ENCODE data around the gene SCGB1A1. TPM values are rescaled to one million over a fixed set of nuclear protein-coding genes. Genes with fewer than 3 reads are reported as not detected.
A peak's percentile ranks its signal among the peaks of the same experiment; 100 is the strongest.

SCGB1A1 gene
- polyA plus RNA-seq, 3 donors, result not detected

DNA sequence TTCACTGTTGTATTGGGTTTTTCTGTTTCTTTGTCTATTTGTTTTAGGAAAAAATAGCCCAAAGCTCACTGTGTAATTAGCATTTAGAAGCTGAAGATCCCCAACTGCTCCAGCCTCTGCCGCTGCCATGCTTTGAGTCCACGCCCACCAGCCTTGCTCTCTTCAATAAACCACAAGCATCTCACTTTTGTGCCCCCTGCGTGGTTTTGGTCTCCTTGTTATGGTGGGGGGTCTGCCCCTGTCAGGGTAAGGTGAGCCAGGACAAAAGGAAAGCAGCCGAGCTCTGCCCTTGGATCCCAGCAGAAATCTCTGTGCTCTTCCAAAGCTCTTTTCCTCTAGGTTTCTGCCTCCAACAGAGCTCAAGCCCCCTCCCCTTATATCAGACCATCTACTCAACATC is 4.2 kb downstream of the SCGB1A1 start:
- Histone ChIP-seq H3K27ac (ENCODE audit: low read depth in 1 of 2, low read length in 2 of 2) (no peak overlapping the region), H4K20me1 (ENCODE audit: insufficient read depth, low read length) (no peaks in the 10 kb centered on the region), H3K4me2 (replicated peaks; ENCODE audit: extremely low read depth, low read length, poor library complexity, severe bottlenecking) (no peak overlapping the region), H3K9me3 (replicated peaks in 1 of 2; ENCODE audit: control insufficient read depth in 1 of 2, insufficient read depth in 1 of 2, low read length in 2 of 2) (no peaks in the 10 kb centered on the region), H3K36me3 (replicated peaks in 1 of 2; ENCODE audit: control insufficient read depth in 1 of 2, insufficient read depth in 2 of 2, low read length in 2 of 2) (no peaks in the 10 kb centered on the region), H3K4me1 (ENCODE audit: control insufficient read depth in 1 of 2, insufficient read depth in 2 of 2, low read length in 2 of 2) (peaks cover 44 to 51% of the 10 kb centered on the region in 2 donors), H3K4me3 (replicated peaks in 1 of 3; ENCODE audit: low read depth in 2 of 3, low read length in 3 of 3) (no peak overlapping the region), H2AFZ (ENCODE audit: insufficient read depth, low read depth, low read length, poor library complexity, severe bottlenecking) (no peak overlapping the region), H3K27me3 (ENCODE audit: control insufficient read depth in 2 of 2, insufficient read depth in 2 of 2, low read length in 2 of 2) (no peaks in the 10 kb centered on the region), H3K79me2 (ENCODE audit: insufficient read depth, low read length) (peaks cover 31% of the 10 kb centered on the region), H3K9ac (ENCODE audit: insufficient read depth, low read length, poor library complexity, severe bottlenecking) (no peak overlapping the region)
- DNase-seq, result no peak
- H3K36me3 Mint-ChIP-seq, result peaks cover 2 to 25% of the 10 kb centered on the region in 2 donors
- peaks cover 65% of the 10 kb centered on the region for H3K4me1 Mint-ChIP-seq
- H3K27me3 Mint-ChIP-seq (ENCODE audit: low read depth in 3 of 3), result peaks cover 0 to 2% (median 2%) of the 10 kb centered on the region in 3 donors
- 83% methylated on average over 1 of the region's 4 CpGs for WGBS (ENCODE audit: insufficient coverage)
- intact Hi-C loops (cut with micrococcal nuclease), result loop anchor here (5.0 to 10.0 kb wide), 2 partner anchors 122 to 139 kb away; partner anchors contain the start of gene AHNAK (in 1 of the 2)
- no peaks in the 10 kb centered on the region for H3K9me3 Mint-ChIP-seq
- H3K4me3 Mint-ChIP-seq, result peak overlapping the region in 1 of 2 donors; percentile 35
- H3K27ac Mint-ChIP-seq, result peak overlapping the region in 5 of 7 donors; percentile 21 to 88 (median 52)
- TF ChIP-seq, protein P1, sequence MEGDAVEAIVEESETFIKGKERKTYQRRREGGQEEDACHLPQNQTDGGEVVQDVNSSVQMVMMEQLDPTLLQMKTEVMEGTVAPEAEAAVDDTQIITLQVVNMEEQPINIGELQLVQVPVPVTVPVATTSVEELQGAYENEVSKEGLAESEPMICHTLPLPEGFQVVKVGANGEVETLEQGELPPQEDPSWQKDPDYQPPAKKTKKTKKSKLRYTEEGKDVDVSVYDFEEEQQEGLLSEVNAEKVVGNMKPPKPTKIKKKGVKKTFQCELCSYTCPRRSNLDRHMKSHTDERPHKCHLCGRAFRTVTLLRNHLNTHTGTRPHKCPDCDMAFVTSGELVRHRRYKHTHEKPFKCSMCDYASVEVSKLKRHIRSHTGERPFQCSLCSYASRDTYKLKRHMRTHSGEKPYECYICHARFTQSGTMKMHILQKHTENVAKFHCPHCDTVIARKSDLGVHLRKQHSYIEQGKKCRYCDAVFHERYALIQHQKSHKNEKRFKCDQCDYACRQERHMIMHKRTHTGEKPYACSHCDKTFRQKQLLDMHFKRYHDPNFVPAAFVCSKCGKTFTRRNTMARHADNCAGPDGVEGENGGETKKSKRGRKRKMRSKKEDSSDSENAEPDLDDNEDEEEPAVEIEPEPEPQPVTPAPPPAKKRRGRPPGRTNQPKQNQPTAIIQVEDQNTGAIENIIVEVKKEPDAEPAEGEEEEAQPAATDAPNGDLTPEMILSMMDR (IDR thresholded peaks at IDR 0.05), result no peak

DNA sequence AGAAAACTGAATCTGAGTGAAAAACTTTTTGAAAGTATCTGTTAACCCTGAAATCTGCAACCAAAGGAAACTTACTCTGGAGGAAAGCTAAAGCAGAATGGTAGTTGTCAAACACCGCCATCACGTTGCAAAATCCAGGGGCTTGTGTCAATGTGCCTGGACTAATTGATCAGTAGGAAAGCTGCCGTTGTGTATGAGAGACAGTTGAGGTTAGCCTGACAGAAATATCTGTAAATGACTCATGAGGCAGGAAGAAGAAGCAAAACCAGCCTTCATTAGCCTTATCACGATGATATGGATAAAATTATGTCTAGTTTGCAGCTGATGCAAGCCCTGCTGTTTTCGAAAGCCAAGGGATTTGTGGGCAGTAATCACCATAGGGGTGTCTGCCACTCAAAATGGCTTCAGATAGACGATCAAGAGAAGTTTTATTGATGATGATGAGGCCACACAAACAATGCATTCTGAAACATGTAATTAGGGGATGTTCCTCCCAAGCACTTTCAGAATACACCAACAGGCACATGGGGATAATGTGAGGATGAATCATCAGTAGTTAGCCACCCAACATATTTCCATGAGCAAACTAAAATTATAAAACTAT is 8.9 kb downstream of the SCGB1A1 start:
- H3K4me2 ChIP-seq (replicated peaks; ENCODE audit: extremely low read depth, low read length, poor library complexity, severe bottlenecking), result peak overlapping the region; percentile 30
- peaks cover 23% of the 10 kb centered on the region for H3K79me2 ChIP-seq (ENCODE audit: insufficient read depth, low read length)
- peak overlapping the region; percentile 43 for H2AFZ ChIP-seq (ENCODE audit: insufficient read depth, low read depth, low read length, poor library complexity, severe bottlenecking)
- peaks cover 85% of the 10 kb centered on the region for H3K4me1 Mint-ChIP-seq
- peak overlapping the region; percentile 90 to 96 for H3K27ac ChIP-seq (ENCODE audit: low read depth in 1 of 2, low read length in 2 of 2)
- H3K36me3 ChIP-seq (replicated peaks in 1 of 2; ENCODE audit: control insufficient read depth in 1 of 2, insufficient read depth in 2 of 2, low read length in 2 of 2), result no peaks in the 10 kb centered on the region
- H3K27me3 Mint-ChIP-seq (ENCODE audit: low read depth in 3 of 3), result peaks cover 0 to 2% (median 0%) of the 10 kb centered on the region in 3 donors
- H3K9me3 ChIP-seq (replicated peaks in 1 of 2; ENCODE audit: control insufficient read depth in 1 of 2, insufficient read depth in 1 of 2, low read length in 2 of 2), result no peaks in the 10 kb centered on the region
- peak overlapping the region in 1 of 3 experiments; percentile 18 for H3K4me3 ChIP-seq (replicated peaks in 1 of 3; ENCODE audit: low read depth in 2 of 3, low read length in 3 of 3)
- H4K20me1 ChIP-seq (ENCODE audit: insufficient read depth, low read length), result no peaks in the 10 kb centered on the region
- intact Hi-C loops (cut with micrococcal nuclease), result loop anchor here (2.0 to 10.0 kb wide), 4 partner anchors 69 to 117 kb away; partner anchors contain the start of gene AHNAK (in 1 of the 2)
- 0% methylated on average over 4 of the region's 6 CpGs for WGBS (ENCODE audit: insufficient coverage)
- peaks cover 82 to 86% of the 10 kb centered on the region in 2 donors for H3K4me1 ChIP-seq (ENCODE audit: control insufficient read depth in 1 of 2, insufficient read depth in 2 of 2, low read length in 2 of 2)
- TF ChIP-seq, protein P1 (IDR thresholded peaks at IDR 0.05), result no peak
- DNase-seq, result peak; percentile 77 to 90 (median 89)
- H3K9me3 Mint-ChIP-seq, result no peaks in the 10 kb centered on the region
- peak overlapping the region; percentile 59 for H3K9ac ChIP-seq (ENCODE audit: insufficient read depth, low read length, poor library complexity, severe bottlenecking)
- no peaks in the 10 kb centered on the region for H3K27me3 ChIP-seq (ENCODE audit: control insufficient read depth in 2 of 2, insufficient read depth in 2 of 2, low read length in 2 of 2)
- peak overlapping the region; percentile 91 to 98 (median 96) for H3K27ac Mint-ChIP-seq
- H3K36me3 Mint-ChIP-seq, result peaks cover 0 to 10% of the 10 kb centered on the region in 2 donors
- peak overlapping the region in 1 of 2 donors; percentile 54 for H3K4me3 Mint-ChIP-seq
